HG03196 (cell line): Measurements from ENCODE around the gene URM1.

Experiments
- ATAC-seq: cut with Tn5 transposase; IDR thresholded peaks from one replicate; pipeline ENCODE4 v1.9.1; 2021; ENCODE audit not compliant: unreplicated experiment

Gene URM1

DNA sequence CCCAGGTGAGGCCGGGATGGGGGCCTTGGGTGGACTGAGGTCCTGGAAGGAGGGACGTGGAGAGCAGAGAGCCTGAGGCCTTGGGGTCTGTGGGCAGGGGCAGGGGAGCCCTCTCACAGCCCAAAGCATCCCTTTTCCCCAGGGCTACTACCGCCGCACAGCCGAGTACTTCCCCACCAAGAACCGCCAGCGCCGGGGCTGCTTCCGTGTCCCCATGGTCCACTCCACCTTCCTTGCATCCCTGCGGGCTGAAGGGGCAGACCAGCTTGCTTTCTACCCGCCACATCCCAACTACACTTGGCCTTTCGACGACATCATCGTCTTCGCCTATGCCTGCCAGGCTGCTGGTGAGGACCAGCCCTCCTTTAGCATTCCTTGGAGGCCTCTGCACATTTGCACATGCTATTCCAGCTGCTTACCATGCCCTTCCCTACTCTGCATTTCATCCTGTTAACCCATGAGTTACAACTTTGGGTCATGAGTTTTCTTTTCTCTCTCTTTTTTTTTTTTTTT is 53.1 kb downstream of the URM1 start:
- ATAC-seq = no peak

DNA sequence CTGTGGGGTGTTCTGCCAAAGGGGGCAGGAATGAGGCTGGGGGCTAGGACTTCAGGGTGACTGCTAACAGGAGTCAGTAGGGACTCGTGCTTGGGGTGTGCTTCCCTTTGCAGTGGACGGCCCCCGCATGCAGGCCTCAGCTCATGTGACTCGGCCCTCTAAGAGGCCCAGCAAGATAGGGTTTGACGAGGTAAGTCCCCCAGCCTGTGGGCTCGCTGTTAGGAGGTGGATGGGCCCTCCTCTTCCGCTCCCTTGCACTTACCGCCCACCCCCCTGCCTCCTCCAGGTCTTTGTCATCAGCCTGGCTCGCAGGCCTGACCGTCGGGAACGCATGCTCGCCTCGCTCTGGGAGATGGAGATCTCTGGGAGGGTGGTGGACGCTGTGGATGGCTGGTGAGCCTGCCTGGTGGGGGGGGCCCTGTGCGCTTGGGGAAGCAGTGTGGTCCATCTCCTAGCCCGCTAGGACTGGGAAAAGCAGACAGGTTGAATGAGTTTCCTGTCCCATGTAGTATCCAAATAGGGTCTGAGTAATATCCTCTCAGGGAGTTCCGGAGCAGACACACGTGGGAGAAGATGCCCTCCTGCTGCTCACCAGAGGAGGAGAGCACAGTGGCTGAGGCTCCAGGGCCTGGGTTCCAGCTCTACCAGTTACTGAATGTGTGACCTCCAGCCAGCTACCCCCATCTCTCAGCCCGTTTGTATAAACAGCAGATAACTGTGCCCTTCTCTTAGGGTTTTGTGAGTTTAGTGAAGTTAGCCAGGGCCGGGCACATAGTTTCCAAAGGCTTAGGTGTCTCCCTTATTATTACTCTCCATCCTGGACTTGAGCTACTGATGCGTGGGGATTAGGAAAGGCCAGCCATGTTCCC is 57.7 kb downstream of the URM1 start:
- no peak for ATAC-seq

DNA sequence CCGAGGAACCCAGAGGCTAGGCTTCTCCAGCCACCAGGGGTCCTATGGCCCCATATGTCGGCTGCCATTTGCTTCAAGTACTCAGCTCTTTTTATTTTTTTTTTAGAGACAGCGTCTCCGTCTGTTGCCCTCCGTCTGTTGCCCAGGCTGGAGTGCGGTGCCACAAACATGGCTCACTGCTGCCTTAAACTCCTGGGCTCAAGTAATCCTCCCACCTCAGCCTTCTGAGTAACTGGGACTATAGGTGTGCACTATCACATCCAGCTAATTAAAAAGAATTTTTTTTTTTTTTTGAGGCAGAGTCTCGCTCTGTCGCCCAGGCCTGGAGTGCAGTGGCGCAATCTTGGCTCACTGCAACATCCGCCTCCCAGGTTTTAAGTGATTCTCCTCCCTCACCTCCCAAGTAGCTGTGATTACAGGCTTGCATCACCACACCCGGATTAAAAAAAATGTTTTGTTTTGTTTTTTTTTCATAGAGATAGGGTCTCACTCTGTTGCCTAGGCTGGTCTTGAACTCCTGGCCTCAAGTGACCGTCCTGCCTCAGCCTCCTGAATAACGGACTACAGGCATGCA is 58.4 kb downstream of the URM1 start:
- ATAC-seq = no peak

DNA sequence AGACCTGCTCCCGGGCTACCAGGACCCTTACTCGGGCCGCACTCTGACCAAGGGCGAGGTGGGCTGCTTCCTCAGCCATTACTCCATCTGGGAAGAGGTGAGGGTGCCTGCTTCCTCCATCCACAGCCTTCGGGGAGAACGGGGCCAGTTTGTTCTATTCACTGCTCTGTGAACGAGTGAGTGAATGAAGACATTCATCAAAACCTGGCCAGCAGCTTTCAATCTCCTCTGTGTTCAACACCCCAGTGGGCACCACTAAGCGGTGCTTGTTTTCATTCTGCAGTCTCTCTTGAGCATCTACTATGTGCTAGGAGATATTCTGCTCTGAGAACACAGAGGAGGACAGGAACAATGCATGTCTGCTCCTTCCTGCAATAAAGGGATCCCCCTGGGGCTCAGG is 60.0 kb downstream of the URM1 start:
- ATAC-seq = no peak

DNA sequence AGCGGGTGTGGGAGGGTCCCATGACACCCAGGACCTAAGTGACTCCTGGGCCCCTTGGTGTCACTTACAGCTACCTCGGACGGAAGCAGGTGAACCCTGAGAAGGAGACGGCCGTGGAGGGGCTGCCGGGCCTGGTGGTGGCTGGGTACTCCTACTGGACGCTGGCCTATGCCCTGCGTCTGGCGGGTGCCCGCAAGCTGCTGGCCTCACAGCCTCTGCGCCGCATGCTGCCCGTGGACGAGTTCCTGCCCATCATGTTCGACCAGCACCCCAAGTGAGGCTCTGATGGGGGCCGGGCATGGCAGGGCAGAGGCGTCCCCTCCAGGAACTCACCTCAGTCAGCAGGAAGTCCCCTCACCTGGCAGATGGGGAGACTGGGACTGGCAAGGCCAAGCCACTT is 63.2 kb downstream of the URM1 start:
- ATAC-seq = no peak

DNA sequence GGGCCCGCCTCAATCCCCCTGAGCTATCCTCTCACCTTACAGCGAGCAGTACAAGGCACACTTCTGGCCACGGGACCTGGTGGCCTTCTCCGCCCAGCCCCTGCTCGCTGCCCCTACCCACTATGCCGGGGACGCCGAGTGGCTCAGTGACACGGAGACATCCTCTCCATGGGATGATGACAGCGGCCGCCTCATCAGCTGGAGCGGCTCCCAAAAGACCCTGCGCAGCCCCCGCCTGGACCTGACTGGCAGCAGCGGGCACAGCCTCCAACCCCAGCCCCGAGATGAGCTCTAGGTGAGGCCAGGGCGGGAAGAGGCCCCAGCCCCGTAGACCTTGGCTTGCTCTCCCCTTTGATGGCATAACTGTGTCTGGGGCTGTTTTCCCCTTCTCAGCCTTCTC is 64.4 kb downstream of the URM1 start:
- no peak for ATAC-seq

DNA sequence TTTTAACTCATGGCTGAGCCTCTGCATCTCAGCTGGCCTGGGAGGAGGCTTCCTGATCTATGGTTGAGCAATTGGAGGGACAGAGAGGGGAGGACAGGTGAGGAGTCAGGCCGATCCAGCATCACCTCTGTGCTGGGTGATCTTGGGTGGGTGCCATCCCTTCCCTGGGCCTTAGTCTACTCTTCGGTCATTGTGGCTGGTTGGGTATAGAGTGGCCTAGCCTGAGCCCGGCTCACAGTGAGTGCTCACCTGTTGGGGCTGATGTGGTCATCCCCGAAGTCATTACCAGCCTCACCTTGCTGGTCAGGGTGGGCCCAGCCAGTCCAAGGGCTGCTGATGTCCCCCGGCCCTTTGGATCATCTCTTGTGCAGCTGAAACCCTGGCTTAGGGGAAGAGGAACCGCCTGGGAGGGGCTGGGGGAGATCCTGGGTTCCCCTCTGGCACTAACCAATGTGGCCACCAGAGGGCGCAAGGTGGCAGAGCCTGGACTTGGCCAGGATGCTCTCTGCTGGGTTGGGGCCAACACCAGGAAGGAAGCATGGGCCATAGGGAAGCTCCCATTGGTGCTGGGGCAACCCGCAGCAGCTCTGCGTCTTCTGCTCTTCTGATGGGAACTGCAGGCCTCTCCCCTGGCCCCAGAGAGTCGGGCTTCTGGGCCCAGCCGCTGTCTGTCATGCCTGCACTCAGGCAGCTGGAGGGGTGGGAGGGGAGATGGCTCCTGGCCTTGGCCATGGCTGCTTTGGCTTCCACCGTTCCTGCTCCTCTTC is 67.4 kb downstream of the URM1 start:
- no peak for ATAC-seq

DNA sequence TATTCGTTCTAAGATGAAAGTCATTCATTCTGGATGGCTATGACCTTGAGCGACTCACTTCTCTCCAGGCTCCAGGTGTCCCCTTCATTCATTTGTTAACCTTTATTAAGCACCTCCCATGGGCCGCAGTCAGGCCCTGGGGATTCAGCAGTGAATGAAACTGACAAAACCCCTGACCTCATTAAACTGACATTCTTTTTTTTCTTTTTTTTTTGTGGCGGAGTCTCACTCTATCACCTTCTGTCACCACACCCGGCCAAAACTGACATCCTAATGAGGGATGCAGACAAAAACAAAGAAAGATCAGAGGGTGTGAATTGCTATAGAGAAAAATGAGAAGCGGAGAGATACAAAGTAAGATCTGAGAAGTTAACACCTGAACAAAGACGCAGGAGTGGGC is 68.1 kb downstream of the URM1 start:
- ATAC-seq = no peak
